NT2/D1 (cell line): ENCODE results near the gene SPATS1.

Experiments used
- SUZ12 ChIP-seq: IDR thresholded peaks from 2 replicates; pipeline ENCODE4 v1.6.1; 2011; ENCODE audit not compliant: insufficient read length, insufficient read depth; ENCODE audit errors: extremely low read depth
- ZNF274 ChIP-seq: IDR thresholded peaks from 2 replicates; pipeline ENCODE4 v1.6.1; 2011; ENCODE audit warnings: mild to moderate bottlenecking, low read depth, low read length

DNA sequence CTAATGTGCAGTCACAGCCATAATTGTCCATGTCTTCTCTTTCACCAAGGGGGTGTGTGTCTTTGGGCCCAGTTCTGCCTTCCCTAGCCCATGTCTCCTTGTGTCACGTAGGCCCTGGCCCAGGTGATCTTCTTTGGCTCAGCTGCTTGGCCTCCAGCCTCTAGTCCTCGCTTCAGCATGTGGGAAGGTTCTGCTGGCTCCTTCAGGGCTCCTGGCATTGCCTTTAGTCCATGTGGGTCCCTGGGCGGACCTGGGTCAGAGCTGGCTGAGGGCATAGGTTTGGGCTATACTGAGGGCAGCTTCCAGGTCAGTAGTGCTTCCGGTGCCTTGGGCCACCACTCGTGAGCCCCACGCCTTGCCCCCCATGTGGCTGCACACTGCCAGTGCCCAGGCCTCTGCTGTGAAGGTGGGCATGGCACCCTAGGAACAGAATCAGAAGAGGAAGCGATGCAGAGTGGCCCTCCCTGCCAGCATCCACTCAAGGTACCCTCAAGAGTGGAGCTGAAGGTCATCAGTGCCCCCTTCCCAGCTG, 42.1 kb upstream of the SPATS1 start:
- TF ChIP-seq SUZ12, result no peak
- TF ChIP-seq ZNF274, result no peak
